ENCODE measurements around the gene FGD5. TPM values are rescaled to one million over a fixed set of nuclear protein-coding genes. Genes with fewer than 3 reads are reported as not detected.

Gene FGD5
- total RNA-seq, 1 experiment from 2014 or later = not detected

- in situ Hi-C loops (cut with HindIII; ENCODE audit: low pct_unique_long_range_greater_than_20kb, low sequenced_read_pairs) = no loop called here
- no peak for DNase-seq (ENCODE audit: low read depth)
These were observed 31.1 kb upstream of the FGD5 start for GRCh38 chr3:14787630-14788029.

GRCh38 chr3:14788644-14789043 is 30.1 kb upstream of the FGD5 start:
- no peak for DNase-seq (ENCODE audit: low read depth)
- in situ Hi-C loops (cut with HindIII; ENCODE audit: low pct_unique_long_range_greater_than_20kb, low sequenced_read_pairs) = no loop called here

- in situ Hi-C loops (cut with HindIII; ENCODE audit: low pct_unique_long_range_greater_than_20kb, low sequenced_read_pairs) = no loop called here
- DNase-seq (ENCODE audit: low read depth) = no peak
These were observed 29.5 kb upstream of the FGD5 start for GRCh38 chr3:14789221-14789620.

GRCh38 chr3:14789640-14790285 is 29.0 kb upstream of the FGD5 start:
- in situ Hi-C loops (cut with HindIII; ENCODE audit: low pct_unique_long_range_greater_than_20kb, low sequenced_read_pairs) = no loop called here
- DNase-seq (ENCODE audit: low read depth) = no peak

GRCh38 chr3:14791343-14791945 is 27.3 kb upstream of the FGD5 start:
- peak; percentile 16 for DNase-seq (ENCODE audit: low read depth)
- in situ Hi-C loops (cut with HindIII; ENCODE audit: low pct_unique_long_range_greater_than_20kb, low sequenced_read_pairs) = no loop called here

GRCh38 chr3:14792691-14793121 is 26.1 kb upstream of the FGD5 start:
- in situ Hi-C loops (cut with HindIII; ENCODE audit: low pct_unique_long_range_greater_than_20kb, low sequenced_read_pairs) = no loop called here
- DNase-seq (ENCODE audit: low read depth) = no peak

- no peak for DNase-seq (ENCODE audit: low read depth)
- in situ Hi-C loops (cut with HindIII; ENCODE audit: low pct_unique_long_range_greater_than_20kb, low sequenced_read_pairs) = no loop called here
These were observed 25.5 kb upstream of the FGD5 start for GRCh38 chr3:14793126-14793857.

GRCh38 chr3:14793858-14794234 is 24.9 kb upstream of the FGD5 start:
- DNase-seq (ENCODE audit: low read depth) = no peak
- in situ Hi-C loops (cut with HindIII; ENCODE audit: low pct_unique_long_range_greater_than_20kb, low sequenced_read_pairs) = no loop called here

GRCh38 chr3:14794435-14794834 is 24.3 kb upstream of the FGD5 start:
- in situ Hi-C loops (cut with HindIII; ENCODE audit: low pct_unique_long_range_greater_than_20kb, low sequenced_read_pairs) = no loop called here
- DNase-seq (ENCODE audit: low read depth) = no peak

- no peak for DNase-seq (ENCODE audit: low read depth)
- in situ Hi-C loops (cut with HindIII; ENCODE audit: low pct_unique_long_range_greater_than_20kb, low sequenced_read_pairs) = no loop called here
These were observed 22.8 kb upstream of the FGD5 start for GRCh38 chr3:14795996-14796395.

- in situ Hi-C loops (cut with HindIII; ENCODE audit: low pct_unique_long_range_greater_than_20kb, low sequenced_read_pairs) = no loop called here
- no peak for DNase-seq (ENCODE audit: low read depth)
These were observed 22.2 kb upstream of the FGD5 start for GRCh38 chr3:14796403-14797077.

GRCh38 chr3:14797731-14798130 is 21.0 kb upstream of the FGD5 start:
- in situ Hi-C loops (cut with HindIII; ENCODE audit: low pct_unique_long_range_greater_than_20kb, low sequenced_read_pairs) = no loop called here
- DNase-seq (ENCODE audit: low read depth) = no peak

- in situ Hi-C loops (cut with HindIII; ENCODE audit: low pct_unique_long_range_greater_than_20kb, low sequenced_read_pairs) = no loop called here
- no peak for DNase-seq (ENCODE audit: low read depth)
These were observed 20.5 kb upstream of the FGD5 start for GRCh38 chr3:14798231-14798630.

GRCh38 chr3:14799146-14799545 is 19.6 kb upstream of the FGD5 start:
- no peak for DNase-seq (ENCODE audit: low read depth)
- in situ Hi-C loops (cut with HindIII; ENCODE audit: low pct_unique_long_range_greater_than_20kb, low sequenced_read_pairs) = no loop called here

GRCh38 chr3:14801031-14801430 is 17.7 kb upstream of the FGD5 start:
- in situ Hi-C loops (cut with HindIII; ENCODE audit: low pct_unique_long_range_greater_than_20kb, low sequenced_read_pairs) = no loop called here
- no peak for DNase-seq (ENCODE audit: low read depth)

- in situ Hi-C loops (cut with HindIII; ENCODE audit: low pct_unique_long_range_greater_than_20kb, low sequenced_read_pairs) = no loop called here
- no peak for DNase-seq (ENCODE audit: low read depth)
These were observed 16.9 kb upstream of the FGD5 start for GRCh38 chr3:14801668-14802380.

- DNase-seq (ENCODE audit: low read depth) = no peak
- in situ Hi-C loops (cut with HindIII; ENCODE audit: low pct_unique_long_range_greater_than_20kb, low sequenced_read_pairs) = no loop called here
These were observed 16.4 kb upstream of the FGD5 start for GRCh38 chr3:14802381-14802731.

- DNase-seq (ENCODE audit: low read depth) = peak; percentile 59
- in situ Hi-C loops (cut with HindIII; ENCODE audit: low pct_unique_long_range_greater_than_20kb, low sequenced_read_pairs) = no loop called here
These were observed 15.4 kb upstream of the FGD5 start for GRCh38 chr3:14803101-14803980.
